Endothelial cell of umbilical vein (primary cell): ENCODE measurements around the gene VAC14. TPM values are rescaled to one million over a fixed set of nuclear protein-coding genes. Genes with fewer than 3 reads are reported as not detected.
A peak's percentile ranks its signal among the peaks of the same experiment; 100 is the strongest.

Source experiments
- BruUV-seq: library from RNA; stranded (reverse); fragments of 400-500 nt; replicated peaks from 2 replicates; lab custom pipeline; 2021; lab: Mats Ljungman, UMichigan
- CTCF ChIA-PET: fragments of 300-600, 350-600 bp; sonication (Branson Sonifier 250); formaldehyde crosslinking; loops from one replicate; lab custom pipeline; 2021; ENCODE audit warnings: antibody characterized with exemption, inconsistent platforms; lab: Charles Lee
- POLR2A ChIA-PET: fragments of 300-600, 350-600 bp; sonication (Branson Sonifier 250); formaldehyde crosslinking; loops from one replicate; lab custom pipeline; 2021; ENCODE audit warnings: antibody characterized with exemption, inconsistent platforms; lab: Charles Lee
- DNase-seq: peaks from one replicate; pipeline ENCODE4 v3.0.0-alpha.2; 2011; ENCODE audit warnings: low read depth, low spot score
- FAIRE-seq: peaks from 2 replicates; lab custom pipeline; 2011; peaks lifted over from hg19 to GRCh38; lab: Jason Lieb, UNC
- H2AFZ ChIP-seq: 2 replicates; pipeline ENCODE4 v1.6.0; 2012; ENCODE audit warnings: low read depth, low read length, control low read depth, inconsistent platforms
- H3K27ac ChIP-seq: 2 replicates; pipeline ENCODE4 v1.5.1; 2011; ENCODE audit warnings: low read depth, mild to moderate bottlenecking, control low read depth, low read length, moderate library complexity; ENCODE audit not compliant: insufficient read depth
- H3K27me3 ChIP-seq, 2 experiments: 2 replicates each; pipeline versions ENCODE4 v1.6.0 to v1.6.1; 2011; ENCODE audit warnings: low read length in 2 of 2, mixed read lengths in 1 of 2; ENCODE audit not compliant: control insufficient read depth in 2 of 2, insufficient read depth in 2 of 2
- H3K36me3 ChIP-seq, 2 experiments: 2 replicates in 1 of 2; 3 replicates in 1 of 2; pipeline ENCODE4 v1.5.1; 2011; ENCODE audit warnings: low read length in 2 of 2, mild to moderate bottlenecking in 1 of 2, moderate library complexity in 1 of 2; ENCODE audit not compliant: control insufficient read depth in 2 of 2, insufficient read depth in 2 of 2; ENCODE audit errors: extremely low read depth in 1 of 2
- H3K4me1 ChIP-seq: 3 replicates; pipeline ENCODE4 v1.5.1; 2011; ENCODE audit warnings: mild to moderate bottlenecking, low read length; ENCODE audit not compliant: control insufficient read depth, insufficient read depth; ENCODE audit errors: extremely low read depth
- H3K4me2 ChIP-seq: 2 replicates; pipeline ENCODE4 v1.6.1; 2011; ENCODE audit warnings: low read length, control low read depth, mixed read lengths; ENCODE audit not compliant: insufficient read depth
- H3K4me3 ChIP-seq, 3 experiments: fragments of 200-600 bp in 1 of 3; sonication (generic), shearing (Covaris generic) in 1 of 3; replicated peaks in 1 of 3; 2 replicates each; pipeline ENCODE4 v1.5.1; 2011 to 2016; ENCODE audit warnings: control low read depth in 3 of 3, low read length in 3 of 3, mild to moderate bottlenecking in 2 of 3, inconsistent platforms in 1 of 3, low read depth in 1 of 3, moderate library complexity in 1 of 3; ENCODE audit not compliant: insufficient read depth in 1 of 3
- H3K79me2 ChIP-seq: 2 replicates; pipeline ENCODE4 v1.6.0; 2012; ENCODE audit warnings: low read length, inconsistent platforms; ENCODE audit not compliant: control insufficient read depth, insufficient read depth
- H3K9ac ChIP-seq: replicated peaks from 2 replicates; pipeline ENCODE3; 2011; ENCODE audit warnings: low read length, control low read depth; ENCODE audit not compliant: insufficient read depth; ENCODE audit errors: extremely low read depth
- H3K9me1 ChIP-seq: replicated peaks from 3 replicates; pipeline ENCODE4 v1.6.0; 2011; ENCODE audit warnings: mild to moderate bottlenecking, low read length; ENCODE audit not compliant: control insufficient read depth, insufficient read depth; ENCODE audit errors: extremely low read depth
- H3K9me3 ChIP-seq: replicated peaks from 2 replicates; pipeline ENCODE4 v1.5.1; 2012; ENCODE audit warnings: low read length, inconsistent platforms; ENCODE audit not compliant: control insufficient read depth, insufficient read depth
- H4K20me1 ChIP-seq: replicated peaks from 2 replicates; pipeline ENCODE3; 2011; ENCODE audit warnings: mild to moderate bottlenecking, low read length; ENCODE audit not compliant: control insufficient read depth, insufficient read depth; ENCODE audit errors: extremely low read depth
- CTCF ChIP-seq, 2 donors: IDR thresholded peaks; 1 replicate in 1 of 2; 2 replicates in 1 of 2; pipeline ENCODE4 v1.5.1; 2011; ENCODE audit warnings: low read length in 2 of 2, mild to moderate bottlenecking in 2 of 2, moderate library complexity in 2 of 2, control low read depth in 1 of 2, inconsistent platforms in 1 of 2, low read depth in 1 of 2; ENCODE audit not compliant: insufficient read depth in 1 of 2; ENCODE audit errors: extremely low read depth in 1 of 2
- EZH2 ChIP-seq: IDR thresholded peaks from 2 replicates; pipeline ENCODE4 v1.6.1; 2012; ENCODE audit warnings: borderline replicate concordance, low read depth, mild to moderate bottlenecking, moderate library complexity, low read length, inconsistent platforms; ENCODE audit not compliant: severe bottlenecking
- FOS ChIP-seq: IDR thresholded peaks from 2 replicates; pipeline ENCODE4 v1.6.1; 2011; ENCODE audit warnings: mild to moderate bottlenecking, low read length, moderate library complexity, borderline replicate concordance; ENCODE audit not compliant: insufficient read depth
- GATA2 ChIP-seq: IDR thresholded peaks from 2 replicates; pipeline ENCODE4 v1.7.0; 2011; ENCODE audit warnings: low read depth, mild to moderate bottlenecking, moderate library complexity, mixed read lengths, low read length; ENCODE audit not compliant: insufficient read length, insufficient read depth
- JUN ChIP-seq: IDR thresholded peaks from 2 replicates; pipeline ENCODE4 v1.6.1; 2011; ENCODE audit warnings: borderline replicate concordance, low read depth; ENCODE audit not compliant: insufficient read length, insufficient read depth
- MAX ChIP-seq: IDR thresholded peaks from 2 replicates; pipeline ENCODE4 v1.6.1; 2011; ENCODE audit not compliant: insufficient read depth, insufficient read length
- MYC ChIP-seq: IDR thresholded peaks from one replicate; pipeline ENCODE4 v1.6.1; 2011; ENCODE audit warnings: mild to moderate bottlenecking, low read depth, low read length
- POLR2A ChIP-seq: IDR thresholded peaks from 2 replicates; pipeline ENCODE4 v1.6.1; 2012; ENCODE audit warnings: low read depth, mild to moderate bottlenecking, control low read depth, low read length
- POLR2AphosphoS5 ChIP-seq: IDR thresholded peaks from 2 replicates; pipeline ENCODE4 v1.6.1; 2012; ENCODE audit warnings: low read depth, mild to moderate bottlenecking, control low read depth, low read length, moderate library complexity; ENCODE audit not compliant: insufficient read depth
- dilution Hi-C: fragments of 300-500 bp; cut with MboI; formaldehyde crosslinking; loops from one replicate; pipeline ENCODE4 v1.15.0; 2019; ENCODE audit warnings: low sequenced_read_pairs; ENCODE audit not compliant: extremely low pct_ligation_motif_present
- intact Hi-C: fragments of 100-400 bp; cut with micrococcal nuclease; formaldehyde crosslinking; loops from one replicate; pipeline ENCODE4 v1.10.0; 2022
- polyA plus RNA-seq, 4 experiments: library from polyadenylated mRNA; depleted of rRNA in 3 of 4; stranded (reverse) in 3 of 4; unstranded in 1 of 4; fragments of >200 nt; gene quantifications; 2 replicates each; pipeline versions ENCODE4 v1.2.1 to v1.2.3, GENCODE V29; 2011 to 2012; ENCODE audit warnings: missing spikeins in 1 of 4
- total RNA-seq: library from RNA; stranded (reverse); gene quantifications from 2 replicates; pipeline ENCODE4 v1.2.3, GENCODE V29; 2021

Gene VAC14
- total and polyA plus RNA-seq, 2 donors (not counting 3 experiments of a cell fraction or from before 2014, with no cell fraction given): 37.6 to 57.9 TPM

- peaks cover 21% of the 10 kb centered on the region for H3K4me1 ChIP-seq
- CTCF ChIA-PET: interaction anchor here (0.8 to 5.1 kb wide), 8 partner anchors 8 to 82 kb away, joined by 3 to 53 read pairs (median 4); no protein-coding TSS in a partner anchor
Measured at GRCh38 chr16:70688246-70688742, 112.7 kb downstream of the VAC14 start.

GRCh38 chr16:70687671-70688245 is 113.2 kb downstream of the VAC14 start:
- FAIRE-seq: no peak
- POLR2A ChIA-PET: no interaction called here
- Histone ChIP-seq H3K9ac (no peak overlapping the region), H3K4me2 (no peak overlapping the region), H4K20me1 (no peaks in the 10 kb centered on the region), H2AFZ (no peak overlapping the region), H3K4me1 (peaks cover 21% of the 10 kb centered on the region), H3K27ac (peak overlapping the region; percentile 9), H3K4me3 (no peak overlapping the region), H3K36me3 (peaks cover 0 to 3% of the 10 kb centered on the region in 2 experiments), H3K79me2 (peaks cover 25% of the 10 kb centered on the region), H3K27me3 (no peaks in the 10 kb centered on the region), H3K9me1 (no peaks in the 10 kb centered on the region), H3K9me3 (no peaks in the 10 kb centered on the region)
- dilution Hi-C loops (no loop called here), intact Hi-C loops (loop anchor here (2.0 to 5.0 kb wide), 2 partner anchors 19 to 1500 kb away; partner anchors contain the start of gene SNTB2)
- no TSS peak for BruUV-seq
- TF ChIP-seq EZH2 (no peak), GATA2 (no peak), POLR2AphosphoS5 (no peak), JUN (no peak), FOS (no peak), MYC (no peak), CTCF (IDR thresholded peaks at IDR 0.05; ENCODE audit: extremely low read depth in 1 of 2, insufficient read depth in 1 of 2, low read depth in 1 of 2, low read length in 2 of 2) (no peak), MAX (no peak), POLR2A (no peak)
- CTCF ChIA-PET: interaction anchor here (0.8 to 5.1 kb wide), 8 partner anchors 8 to 82 kb away, joined by 3 to 53 read pairs (median 4); no protein-coding TSS in a partner anchor
- DNase-seq: no peak

More at GRCh38 chr16:70688246-70688742, 112.7 kb downstream of the VAC14 start:
- DNase-seq: peak; percentile 88
- peak; percentile 88 for FAIRE-seq
- Histone ChIP-seq H4K20me1 (no peaks in the 10 kb centered on the region), H3K27me3 (no peaks in the 10 kb centered on the region), H3K9me1 (no peaks in the 10 kb centered on the region), H3K27ac (peak overlapping the region; percentile 9), H2AFZ (no peak overlapping the region), H3K79me2 (peaks cover 19% of the 10 kb centered on the region), H3K9ac (no peak overlapping the region), H3K4me2 (no peak overlapping the region), H3K9me3 (no peaks in the 10 kb centered on the region), H3K4me3 (no peak overlapping the region), H3K36me3 (peaks cover 0 to under 1% of the 10 kb centered on the region in 2 experiments)
- intact Hi-C loops: loop anchor here (2.0 to 5.0 kb wide), 2 partner anchors 19 to 1501 kb away; partner anchors contain the start of gene SNTB2
- BruUV-seq: no TSS peak
- TF ChIP-seq FOS: no peak
- no peak for TF ChIP-seq GATA2
- peak; percentile 64 for TF ChIP-seq POLR2AphosphoS5
- TF ChIP-seq POLR2A: peak; percentile 51
- dilution Hi-C loops: no loop called here
- POLR2A ChIA-PET: no interaction called here
